NCI-H1694 treated with DMSO at 0.1 percent for 48 hours (cell line): ENCODE measurements around the gene DDX39A.
A peak's percentile ranks its signal among the peaks of the same experiment; 100 is the strongest.
"Not testable (repeated sequence)": the region's sequence is repeated elsewhere in the genome, so short reads cannot be mapped to it uniquely, and the experiment has no call there.

ENCODE experiments used
- DNase-seq: peaks from one replicate; lab custom pipeline; 2025; lab: John Stamatoyannopoulos, UW

The DDX39A gene

DNA sequence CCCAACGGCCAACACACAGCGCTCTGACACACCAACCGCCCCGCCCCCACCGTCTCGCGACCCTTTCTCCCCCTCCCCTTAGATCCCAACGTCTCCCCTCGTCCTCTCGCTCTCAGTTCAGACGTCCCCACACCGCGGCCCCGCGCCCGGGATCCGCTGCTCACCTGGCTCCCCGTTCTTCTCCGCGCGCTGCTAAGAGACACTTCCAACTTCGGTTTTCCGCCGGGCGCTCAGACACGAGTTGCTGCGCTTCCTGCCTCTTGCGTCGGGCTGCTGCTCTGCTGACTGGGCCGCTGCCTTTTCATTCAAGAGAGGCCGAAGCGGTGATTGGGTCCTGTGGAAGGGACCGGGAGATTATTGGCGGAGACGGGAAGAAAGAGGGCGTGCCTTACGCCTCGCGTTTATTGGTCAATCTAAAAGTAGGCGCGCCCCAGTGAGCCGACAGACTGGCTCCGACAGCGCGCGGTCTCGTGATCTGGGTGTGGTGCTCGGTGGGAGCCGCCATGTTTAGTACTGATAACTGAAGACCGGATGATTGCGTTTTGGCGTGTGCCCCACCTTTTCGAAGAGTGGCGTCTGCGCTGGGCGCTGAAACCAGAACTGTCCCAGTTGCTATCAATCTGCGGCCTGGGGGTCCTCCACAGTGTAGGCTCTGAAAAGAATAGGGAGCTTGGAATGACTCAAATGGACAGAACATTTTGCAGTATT, at the start of gene DDX39A:
DDX39A (minus strand) TSS at position 236 of the 708 bp plus-strand sequence. CDS start 6,121 bp downstream, outside the sequence.
- peak; percentile 99 for DNase-seq

DNA sequence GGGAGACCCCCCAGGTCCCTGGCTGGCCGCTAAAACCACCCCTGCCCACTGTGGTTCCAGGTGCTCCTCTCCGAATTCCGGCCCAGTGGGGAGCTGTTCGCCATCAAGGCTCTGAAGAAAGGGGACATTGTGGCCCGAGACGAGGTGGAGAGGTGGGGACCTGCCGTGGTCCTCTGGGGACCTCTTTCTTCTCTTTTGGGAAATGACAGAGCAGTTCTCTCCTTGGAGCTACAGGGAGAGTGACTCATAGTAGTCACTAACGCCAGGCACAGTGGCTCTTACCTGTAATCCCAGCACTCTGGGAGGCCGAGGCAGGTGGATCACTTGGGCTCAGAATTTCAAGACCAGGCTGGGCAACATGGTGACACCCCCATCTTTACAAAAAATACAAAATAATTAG, 48.7 kb upstream of the DDX39A start:
- no peak for DNase-seq

DNA sequence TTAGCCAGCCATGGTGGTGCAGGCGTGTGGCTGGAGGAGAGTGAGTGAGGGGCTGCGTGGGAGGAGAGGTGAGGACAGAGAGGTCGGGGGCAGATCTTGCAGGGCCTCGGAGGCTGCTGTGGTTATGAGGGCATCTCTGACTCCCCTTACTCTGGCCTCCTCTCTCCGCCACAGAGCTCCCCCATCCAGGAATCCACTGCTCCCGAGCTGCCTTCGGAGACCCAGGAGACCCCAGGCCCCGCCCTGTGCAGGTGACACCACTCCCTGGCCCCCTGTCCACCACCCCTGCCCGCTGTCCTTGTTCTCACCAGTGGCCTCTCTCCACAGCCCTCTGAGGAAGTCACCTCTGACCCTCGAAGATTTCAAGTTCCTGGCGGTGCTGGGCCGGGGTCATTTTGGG, 48.2 kb upstream of the DDX39A start:
- no peak for DNase-seq

DNA sequence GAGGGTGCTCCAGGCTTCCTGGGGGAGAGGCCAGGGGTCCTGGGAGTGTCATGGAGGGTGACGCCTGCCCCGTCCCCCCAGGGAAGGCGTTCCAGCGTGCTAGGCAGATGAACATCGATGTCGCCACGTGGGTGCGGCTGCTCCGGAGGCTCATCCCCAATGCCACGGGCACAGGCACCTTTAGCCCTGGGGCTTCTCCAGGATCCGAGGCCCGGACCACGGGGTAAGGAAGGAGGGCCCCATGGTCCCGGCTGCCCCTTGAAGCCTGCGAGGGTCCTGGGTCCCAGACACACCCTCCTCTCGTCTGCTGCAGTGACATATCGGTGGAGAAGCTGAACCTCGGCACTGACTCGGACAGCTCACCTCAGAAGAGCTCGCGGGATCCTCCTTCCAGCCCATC, 44.6 kb upstream of the DDX39A start:
- DNase-seq, result no peak

DNA sequence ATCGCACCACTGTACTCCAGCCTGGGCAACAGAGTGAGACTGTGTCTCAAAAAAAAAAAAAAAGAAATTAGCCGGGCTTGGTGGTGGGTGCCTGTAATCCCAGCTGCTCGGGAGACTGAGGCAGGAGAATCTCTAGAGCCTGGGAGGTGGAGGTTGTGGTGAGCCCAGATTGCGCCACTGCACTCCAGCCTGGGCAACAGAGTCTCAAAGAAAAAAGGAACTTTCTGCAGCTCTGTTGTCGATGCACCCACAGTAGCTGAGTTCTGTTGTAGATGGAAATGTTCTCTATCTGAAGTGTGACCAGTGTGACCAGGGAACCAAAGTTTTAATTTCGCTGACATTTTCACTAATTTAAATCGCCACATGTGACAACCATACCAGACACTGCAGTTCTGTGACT, 43.3 kb upstream of the DDX39A start:
- not testable (repeated sequence) for DNase-seq

DNA sequence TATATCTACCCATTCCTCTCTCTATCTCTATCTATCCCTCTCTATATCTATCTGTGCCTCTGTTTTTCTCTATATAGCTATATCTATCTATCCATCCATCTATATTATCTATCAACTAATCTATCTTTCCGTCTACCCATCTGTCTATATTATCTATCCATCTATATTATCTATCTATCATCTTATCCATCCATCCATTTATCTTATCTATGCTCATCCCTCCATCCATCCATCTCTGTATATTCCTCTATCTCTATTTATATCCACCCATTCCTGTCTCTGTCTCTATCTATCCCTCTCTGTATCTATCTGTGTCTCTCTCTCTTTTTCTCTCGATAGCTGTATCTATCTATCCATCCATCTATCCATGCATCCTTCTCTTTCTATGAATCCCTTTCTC, 41.8 kb upstream of the DDX39A start:
- no peak for DNase-seq

DNA sequence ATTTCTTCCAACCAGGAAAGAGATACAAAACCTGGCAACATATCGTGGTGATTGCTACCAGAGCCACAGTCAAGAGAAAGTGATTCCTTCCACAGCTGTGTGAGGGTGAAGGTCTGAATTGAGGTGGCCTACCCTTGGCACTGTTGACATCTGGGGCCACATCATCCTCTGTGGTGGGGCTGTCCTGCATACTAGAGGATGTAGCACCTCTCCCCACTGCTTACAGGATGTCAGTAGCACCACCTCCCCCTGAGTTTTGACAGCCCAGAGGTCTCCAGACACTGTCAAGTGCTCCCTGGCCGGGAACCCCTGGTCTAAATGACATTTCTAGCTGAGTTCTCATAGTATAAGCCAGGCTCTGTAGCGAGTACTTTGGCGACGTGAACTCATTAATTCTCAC, 40.6 kb upstream of the DDX39A start:
- no peak for DNase-seq

DNA sequence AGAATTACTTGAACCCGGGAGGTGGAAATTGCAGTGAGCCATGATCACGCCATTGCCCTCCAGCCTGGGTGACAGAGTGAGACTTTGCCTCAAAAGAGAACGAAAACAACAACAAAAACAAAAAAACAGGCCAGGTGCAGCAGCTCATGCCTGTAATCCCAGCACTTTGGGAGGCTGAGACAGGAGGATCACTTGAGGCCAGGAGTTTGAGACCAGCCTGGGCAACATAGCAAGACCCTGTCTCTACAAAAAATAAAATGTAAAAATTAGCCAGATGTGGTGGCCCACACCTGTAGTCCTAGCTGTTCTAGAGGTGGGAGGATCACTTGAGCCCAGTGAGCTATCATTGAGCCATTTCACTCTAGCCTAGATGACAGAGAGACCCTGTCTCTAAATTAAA, 33.2 kb upstream of the DDX39A start:
- DNase-seq, result not testable (repeated sequence)

DNA sequence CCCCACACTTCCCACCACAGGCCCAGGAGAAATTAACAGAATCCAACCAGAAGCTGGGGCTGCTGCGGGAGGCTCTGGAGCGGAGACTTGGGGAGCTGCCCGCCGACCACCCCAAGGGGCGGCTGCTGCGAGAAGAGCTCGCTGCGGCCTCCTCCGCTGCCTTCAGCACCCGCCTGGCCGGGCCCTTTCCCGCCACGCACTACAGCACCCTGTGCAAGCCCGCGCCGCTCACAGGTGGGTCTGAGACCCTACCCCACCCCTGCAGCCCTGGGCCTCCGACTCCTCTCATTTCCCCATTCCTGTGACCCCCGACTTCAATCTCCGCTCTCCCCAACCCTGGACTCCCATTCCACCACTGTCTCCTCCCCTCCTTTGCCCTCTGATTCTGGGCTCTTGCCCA, 31.7 kb upstream of the DDX39A start:
- DNase-seq, result no peak

DNA sequence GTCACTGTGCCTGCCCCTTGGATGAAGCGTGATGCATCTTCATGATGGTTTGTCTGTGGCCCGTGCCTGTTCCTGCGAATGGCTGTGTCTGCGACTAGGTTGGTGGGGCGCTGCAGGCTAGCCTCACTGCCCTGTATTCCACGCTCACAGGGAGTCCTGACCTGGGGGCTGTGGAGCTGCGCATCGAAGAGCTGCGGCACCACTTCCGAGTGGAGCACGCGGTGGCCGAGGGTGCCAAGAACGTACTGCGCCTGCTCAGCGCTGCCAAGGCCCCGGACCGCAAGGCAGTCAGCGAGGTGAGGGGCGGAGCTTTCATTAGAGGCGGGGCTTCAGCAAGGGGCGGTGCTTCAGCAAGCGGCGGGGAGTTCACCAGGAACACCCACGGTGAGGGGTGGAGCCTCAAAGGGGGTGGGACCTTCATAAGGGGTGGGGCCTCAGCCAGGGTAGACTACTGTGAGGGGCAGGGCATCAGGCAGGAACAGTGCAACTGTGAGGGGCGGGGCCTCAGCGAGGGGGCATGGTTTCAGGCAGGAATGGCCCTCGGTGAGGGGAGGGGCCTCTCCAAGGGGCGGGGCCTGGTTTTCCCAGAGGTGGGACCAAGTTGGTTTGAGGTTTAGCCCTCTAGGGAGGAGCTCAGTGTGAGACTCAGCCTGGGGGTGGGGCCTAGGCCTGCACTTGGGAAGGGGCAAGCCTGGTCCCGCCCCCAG, 31.2 kb upstream of the DDX39A start:
- no peak for DNase-seq

DNA sequence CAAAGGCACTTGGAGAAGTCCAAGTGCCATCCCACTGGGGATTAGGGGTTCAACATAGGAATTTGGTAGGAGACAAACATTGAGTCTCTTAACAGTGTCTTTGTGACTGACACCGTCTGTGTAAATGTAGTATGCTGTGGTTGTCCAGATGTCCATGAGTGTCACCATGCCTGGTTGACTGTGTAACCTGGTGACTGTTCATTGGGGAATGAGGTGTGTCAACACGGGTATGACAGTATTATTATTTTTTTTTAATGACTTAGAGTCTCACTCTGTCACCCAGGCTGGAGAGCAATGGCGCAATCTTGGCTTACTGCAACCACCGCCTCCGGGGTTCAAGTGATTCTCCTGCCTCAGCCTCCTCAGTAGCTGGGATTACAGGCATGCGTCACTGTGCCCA, 30.2 kb upstream of the DDX39A start:
- DNase-seq, result no peak

DNA sequence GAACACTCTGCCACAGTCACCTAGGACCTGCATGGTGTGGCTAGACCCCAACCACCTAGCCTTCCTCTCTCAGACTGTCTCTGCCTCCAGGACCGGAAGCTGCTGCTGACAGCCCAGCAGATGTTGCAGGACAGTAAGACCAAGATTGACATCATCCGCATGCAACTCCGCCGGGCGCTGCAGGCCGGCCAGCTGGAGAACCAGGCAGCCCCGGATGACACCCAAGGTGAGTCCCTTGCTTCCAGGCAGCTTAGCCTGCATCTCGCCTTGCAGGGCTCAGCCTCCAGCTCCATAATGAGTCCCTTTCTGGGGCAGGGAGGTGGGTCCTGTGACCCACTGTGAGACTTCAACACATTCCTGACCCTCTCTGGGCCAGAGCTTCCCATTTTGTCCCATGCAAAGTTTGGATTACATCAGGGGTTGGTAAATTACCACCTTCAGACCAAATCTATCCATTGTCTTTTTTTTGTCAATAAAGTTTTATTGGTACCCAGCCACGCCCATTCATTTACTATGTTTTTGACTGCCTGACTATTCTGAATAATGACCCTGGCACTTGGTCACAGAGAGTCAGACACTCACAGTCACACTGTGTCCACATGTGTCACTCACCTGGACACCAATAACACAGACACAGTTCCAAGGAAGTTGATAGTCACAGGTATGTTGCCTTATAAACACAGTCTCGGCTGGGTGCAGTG, 27.3 kb upstream of the DDX39A start:
- no peak for DNase-seq

DNA sequence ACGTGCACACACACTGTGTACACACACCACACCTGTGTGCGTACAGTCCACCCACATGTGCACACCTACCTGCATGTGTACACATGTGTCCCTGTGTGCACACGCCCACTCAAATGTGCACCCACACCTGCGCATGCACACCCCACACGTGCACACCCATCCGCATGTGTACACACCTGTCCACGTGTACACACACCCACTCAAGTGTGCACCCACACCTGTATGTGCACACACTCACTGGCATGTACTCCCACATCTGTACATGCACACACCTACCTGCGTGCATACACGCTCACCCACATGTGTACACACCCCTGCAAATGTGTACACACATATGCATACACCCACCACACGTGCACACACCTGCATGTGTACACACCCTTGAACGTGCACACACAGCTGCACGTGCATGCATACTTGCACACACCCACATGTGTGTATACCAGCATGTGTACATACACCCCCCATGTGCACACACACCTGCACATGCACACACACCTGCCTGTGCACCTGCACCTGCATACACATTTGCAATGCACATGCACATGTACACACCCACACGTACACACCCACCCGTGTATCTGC, 24.6 kb upstream of the DDX39A start:
- no peak for DNase-seq

DNA sequence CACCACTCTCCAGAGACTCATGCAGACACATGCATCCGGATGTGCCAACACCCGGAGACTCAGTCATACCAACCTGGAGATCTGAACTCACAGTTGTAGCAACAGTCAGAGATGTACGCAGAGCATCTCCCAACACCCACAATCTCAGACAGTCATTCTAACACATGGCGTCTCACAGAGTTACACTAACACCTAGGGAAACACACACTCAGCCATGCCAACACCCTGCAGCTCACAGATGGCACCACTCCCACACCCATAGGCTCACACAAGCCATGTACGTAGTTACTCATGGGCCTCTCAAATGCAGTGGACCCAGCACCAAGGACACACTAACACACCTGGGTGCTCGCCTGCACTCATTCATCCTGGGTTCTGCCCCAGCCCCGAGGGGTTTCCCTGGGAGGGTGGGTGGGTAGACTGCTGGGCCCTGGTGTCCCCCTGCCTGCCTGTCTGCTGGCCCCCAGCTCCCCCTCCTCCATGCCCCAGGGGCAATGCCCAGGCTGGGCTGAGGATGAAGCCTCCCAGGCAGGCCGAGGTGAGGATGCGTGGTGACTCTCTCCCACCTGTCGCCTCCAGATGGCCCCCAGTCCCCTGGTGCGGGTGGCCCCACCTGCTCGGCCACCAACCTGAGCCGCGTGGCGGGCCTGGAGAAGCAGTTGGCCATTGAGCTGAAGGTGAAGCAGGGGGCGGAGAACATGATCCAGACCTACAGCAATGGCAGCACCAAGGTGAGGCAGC, 23.9 kb upstream of the DDX39A start:
- no peak for DNase-seq

DNA sequence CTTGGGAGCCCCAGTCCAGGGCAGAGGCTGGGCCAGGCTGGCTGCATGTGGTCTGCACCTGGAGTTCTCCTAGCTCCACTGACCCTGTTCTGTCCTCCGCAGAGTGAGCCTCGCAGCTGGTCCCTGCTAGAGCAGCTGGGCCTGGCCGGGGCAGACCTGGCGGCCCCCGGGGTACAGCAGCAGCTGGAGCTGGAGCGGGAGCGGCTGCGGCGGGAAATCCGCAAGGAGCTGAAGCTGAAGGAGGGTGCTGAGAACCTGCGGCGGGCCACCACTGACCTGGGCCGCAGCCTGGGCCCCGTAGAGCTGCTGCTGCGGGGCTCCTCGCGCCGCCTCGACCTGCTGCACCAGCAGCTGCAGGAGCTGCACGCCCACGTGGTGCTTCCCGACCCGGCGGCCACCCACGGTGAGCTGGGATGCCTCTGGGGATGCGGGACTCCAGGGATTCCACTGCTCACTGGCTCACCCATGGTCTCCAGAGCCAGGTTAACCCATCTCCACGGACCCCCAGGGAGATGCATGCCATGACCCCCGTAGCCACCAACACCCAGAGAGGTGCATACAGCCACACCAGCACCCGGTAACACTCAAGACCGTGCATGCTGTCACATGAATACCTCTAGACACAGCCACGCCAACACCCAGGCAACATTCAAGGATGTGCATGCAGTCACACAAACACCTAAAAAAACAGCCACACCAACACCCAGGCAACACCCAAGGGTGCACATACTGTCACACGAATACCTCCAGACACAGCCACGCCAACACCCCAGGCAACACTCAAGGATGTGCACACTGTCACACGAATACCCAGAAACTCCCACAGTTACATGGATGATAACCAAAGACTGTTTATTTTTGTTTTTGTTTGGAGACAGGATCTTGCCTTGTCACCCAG, 22.1 kb upstream of the DDX39A start:
- no peak for DNase-seq

DNA sequence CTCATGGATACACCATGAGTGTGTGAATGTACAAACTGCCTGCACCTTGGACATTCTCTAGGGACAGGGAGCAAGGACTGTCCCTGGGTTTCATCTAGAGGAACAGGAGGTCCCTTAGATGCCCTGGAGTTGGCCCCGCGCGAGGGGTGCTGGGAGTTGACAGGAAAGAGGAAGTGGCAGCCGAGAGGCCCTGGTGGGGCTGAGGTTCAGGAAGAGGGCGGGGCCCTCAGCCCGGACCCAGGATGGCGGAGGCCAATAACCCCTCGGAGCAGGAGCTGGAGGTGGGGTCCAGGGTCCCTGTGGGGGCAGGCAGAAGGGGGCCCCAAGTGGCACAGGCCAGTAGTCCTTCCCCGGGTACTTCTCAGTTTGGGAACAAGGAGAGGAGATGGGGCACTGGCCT, 20.9 kb upstream of the DDX39A start:
- no peak for DNase-seq

DNA sequence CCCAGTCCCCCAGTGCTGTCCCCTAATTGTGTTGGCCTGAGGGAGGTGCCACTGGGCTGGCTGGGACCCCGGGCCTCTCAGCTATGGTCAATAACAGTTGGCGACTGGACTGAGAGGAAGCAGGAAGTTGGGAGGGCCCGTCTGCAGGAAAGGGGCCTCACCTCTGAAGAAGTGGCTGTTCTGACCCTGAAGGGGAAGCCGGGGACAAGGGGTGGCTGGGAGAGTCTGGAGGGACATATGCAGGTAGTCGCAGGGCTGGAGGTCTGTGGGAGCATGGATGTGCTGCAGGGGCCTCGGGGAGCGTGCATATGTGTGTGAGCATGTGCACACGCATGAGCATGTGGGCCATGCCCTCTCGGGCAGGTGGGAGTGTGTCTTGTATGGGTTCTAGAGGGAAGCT, 19.9 kb upstream of the DDX39A start:
- no peak for DNase-seq

DNA sequence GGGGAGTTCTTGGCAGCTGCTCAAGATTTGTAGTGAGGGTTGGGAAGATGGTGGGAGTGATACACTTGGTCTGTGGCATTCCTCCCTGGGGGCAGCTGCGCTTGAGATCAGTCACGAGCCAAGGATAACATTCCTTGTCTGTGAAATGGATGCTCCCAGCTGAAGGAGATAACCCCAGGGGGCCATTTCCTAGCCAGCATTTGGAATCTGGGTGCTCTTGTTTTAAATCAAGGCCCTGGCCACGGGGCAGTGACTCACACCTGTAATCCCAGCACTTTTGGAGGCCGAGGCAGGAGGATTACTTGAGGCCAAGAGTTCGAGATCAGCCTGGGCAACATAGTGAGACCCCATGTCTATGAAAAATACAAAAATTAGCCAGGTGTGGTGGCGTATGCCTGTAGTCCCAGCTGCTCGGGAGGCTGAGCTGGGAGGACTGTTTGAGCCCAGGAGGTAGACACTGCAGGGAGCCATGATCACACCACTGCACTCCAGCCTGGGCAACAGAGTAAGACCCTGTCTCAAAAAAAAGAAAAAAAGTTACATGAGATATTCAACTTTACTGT, 18.5 kb upstream of the DDX39A start:
- DNase-seq, result no peak

DNA sequence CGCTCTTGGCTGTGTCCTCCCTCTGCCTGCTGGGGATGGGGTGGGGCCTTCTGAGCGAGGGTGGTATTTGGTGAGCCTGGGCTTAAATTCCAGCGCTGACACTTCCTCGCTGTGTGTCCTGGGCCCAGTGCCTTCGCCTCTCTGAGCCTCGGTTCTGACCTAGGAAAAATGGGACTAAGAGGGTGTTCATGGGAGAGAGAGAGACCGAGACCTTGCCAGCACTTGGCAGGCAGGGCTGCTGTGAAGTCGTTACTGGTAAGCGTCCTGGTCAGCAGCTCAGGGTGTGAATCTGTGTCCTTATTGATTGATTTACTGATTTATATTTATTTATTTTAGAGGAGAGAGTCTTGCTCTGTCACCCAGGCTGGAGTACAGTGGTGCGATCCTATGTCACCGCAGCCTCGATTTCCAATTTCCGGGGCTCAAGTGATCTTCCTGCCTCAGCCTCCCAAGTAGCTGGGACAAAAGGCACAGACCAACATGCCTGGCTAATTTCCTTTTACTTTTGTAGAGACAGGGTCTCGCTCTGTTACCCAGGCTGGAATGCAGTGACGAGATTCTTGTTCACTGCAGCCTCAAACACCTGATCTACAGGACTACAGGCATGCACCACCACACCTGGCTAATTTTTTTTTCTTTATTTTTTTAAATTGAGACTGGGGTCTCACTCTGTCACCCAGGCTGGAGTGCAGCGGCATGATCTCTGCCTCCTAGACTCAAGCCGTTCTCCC, 16.3 kb upstream of the DDX39A start:
- DNase-seq, result no peak
